ENCODE results near the gene IL3.
"Not testable (repeated sequence)": the region's sequence is repeated elsewhere in the genome, so short reads cannot be mapped to it uniquely, and the experiment has no call there.

The IL3 gene

DNA sequence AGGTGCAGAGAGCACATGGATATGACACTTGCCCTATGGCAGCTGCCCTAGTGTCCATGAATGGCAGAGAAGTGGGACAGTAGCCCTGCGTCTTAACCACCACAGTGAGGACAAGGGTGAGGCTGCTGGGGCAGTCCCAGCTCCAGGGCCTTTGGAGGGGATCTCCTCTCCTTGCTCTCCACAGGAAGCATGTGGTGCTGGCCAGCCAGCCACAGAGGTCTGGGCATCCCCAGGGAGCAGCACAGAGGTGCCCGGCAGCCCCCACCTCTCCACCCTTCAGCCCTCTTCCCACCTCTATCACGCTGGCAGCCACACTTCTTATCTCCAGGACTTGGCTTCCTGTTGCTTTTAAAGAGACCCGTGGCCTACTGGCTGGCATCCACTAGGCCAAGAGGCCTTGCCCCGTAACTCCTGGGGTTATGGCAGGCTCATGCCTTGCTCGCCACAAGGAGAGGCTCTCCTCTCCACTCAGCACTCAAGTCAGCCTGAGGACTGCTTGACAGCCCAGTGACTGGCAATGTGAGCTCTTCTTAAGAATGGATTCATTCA lies 35.0 kb downstream of the IL3 start:
- no peak for DNase-seq

- no peak for DNase-seq
These were observed 36.4 kb downstream of the IL3 start for GRCh38 chr5:132096904-132097303.

DNA sequence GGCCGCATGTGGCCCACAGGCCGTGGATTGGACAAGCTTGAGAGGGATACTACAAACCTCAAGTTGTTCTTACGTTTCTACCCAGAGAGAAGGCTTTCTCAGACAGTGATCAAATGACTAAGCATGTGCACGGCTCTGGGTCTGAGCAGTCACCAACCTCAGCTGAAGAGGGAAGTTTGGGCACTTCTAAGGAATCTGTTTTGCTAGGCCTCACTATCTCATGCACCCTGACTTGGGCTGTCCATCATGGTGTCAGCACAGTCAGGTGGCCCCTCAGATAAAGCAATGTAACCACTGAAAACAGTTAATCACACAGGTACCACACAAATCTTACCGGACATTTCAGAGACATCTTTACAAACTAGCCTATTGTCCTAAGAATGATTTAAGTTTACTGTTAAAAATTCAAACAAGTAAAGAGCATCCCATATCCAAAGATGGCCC lies 37.7 kb downstream of the IL3 start:
- DNase-seq, result no peak

- no peak for DNase-seq
These were observed 38.2 kb downstream of the IL3 start for GRCh38 chr5:132098621-132099020.

DNA sequence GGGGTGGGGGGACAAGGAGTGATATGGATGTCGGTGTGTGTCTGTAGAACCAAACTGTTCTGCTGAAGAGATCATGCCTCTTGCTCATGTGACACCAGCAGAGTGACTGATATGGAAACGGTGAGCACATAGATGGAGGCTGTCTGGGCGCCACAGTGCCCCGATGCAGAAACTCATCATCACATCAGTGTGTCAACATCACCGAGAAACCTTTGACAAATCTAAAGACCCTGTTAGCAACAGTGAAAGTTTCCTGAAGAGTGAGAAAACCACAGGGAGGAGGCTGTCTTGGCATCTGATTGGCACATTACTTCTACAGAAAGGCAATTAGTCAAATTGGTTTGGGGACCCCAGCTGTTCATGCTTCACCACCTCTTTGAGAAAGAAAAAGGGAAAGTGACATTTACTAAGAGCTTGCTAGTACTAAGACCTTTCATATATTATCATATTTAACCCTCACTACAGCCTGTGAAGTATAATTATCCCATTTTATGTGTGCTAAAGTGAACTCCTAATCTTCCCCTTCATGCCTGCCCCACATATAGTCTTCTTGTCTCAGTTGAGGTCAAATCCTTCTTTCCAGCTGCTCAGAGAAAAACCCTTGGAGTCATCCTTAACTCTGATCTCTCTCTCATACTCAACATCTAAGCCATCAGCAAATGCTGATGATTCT lies 38.8 kb downstream of the IL3 start:
- DNase-seq, result no peak

GRCh38 chr5:132099905-132100304 lies 39.5 kb downstream of the IL3 start:
- DNase-seq, result no peak

DNA sequence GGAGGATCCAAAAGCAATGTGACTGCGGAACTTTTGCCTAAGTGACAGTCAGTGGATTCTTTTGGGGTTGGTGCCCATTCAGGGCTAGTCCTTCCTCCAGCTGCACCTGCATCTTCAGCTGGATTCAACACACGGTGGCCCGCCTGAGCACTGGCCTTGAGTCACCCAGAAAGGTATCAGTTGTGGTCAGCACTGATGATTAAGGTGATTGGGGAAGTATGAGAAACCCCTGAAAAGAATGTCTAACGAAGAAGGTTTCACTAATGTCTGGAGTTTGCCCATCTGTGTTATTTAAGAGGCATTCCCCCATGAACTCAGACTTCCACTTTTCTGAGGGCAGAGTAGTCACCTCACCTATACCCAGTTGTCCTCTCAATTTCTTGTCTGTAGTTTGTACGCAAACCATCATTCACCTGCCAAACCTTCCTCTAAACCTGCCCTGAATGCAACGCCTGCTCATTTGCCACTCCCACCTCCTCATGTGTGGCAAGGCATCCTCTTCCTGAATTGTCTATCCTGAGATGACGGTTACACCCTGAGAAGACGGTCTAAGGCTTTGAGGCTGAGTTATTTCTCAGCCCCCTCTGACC lies 40.3 kb downstream of the IL3 start:
- no peak for DNase-seq

GRCh38 chr5:132101385-132101880 lies 41.0 kb downstream of the IL3 start:
- DNase-seq, result no peak

GRCh38 chr5:132102101-132102701 lies 41.7 kb downstream of the IL3 start:
- DNase-seq, result no peak

- no peak for DNase-seq
These were observed 42.5 kb downstream of the IL3 start for GRCh38 chr5:132102944-132103331.

DNA sequence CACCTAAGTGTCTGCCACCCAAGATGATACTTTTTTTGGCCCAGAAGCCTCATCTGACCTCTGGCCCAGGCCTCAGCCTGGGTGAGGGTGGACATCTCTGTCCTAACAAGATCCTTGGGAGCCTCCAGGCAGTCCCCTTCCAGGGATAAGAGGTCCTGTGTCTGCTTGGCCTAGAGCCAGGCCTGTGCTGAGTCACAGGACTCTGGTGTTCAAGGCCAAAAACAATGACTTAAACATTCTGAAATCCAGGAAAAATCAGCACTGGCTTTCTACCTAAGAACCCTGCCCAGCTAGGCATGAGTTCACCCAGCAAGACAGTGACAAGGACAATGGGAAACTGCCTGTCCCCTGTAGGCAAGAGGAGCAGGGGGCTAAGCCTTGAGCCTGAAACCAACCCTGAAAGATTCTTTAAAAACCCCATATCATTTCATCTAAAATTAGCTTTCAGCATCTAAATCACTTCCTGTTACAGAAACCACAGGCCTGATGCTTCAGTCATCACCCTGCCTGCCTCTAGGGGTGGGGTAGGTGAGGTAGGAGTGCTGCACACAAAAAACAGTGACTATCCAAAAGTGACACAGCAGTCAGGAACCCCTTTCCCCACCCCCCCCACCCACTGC lies 43.0 kb downstream of the IL3 start:
- DNase-seq, result no peak

- DNase-seq, result no peak
These were observed 43.5 kb downstream of the IL3 start for GRCh38 chr5:132103969-132104391.

- DNase-seq, result no peak
These were observed 44.1 kb downstream of the IL3 start for GRCh38 chr5:132104556-132104955.

DNA sequence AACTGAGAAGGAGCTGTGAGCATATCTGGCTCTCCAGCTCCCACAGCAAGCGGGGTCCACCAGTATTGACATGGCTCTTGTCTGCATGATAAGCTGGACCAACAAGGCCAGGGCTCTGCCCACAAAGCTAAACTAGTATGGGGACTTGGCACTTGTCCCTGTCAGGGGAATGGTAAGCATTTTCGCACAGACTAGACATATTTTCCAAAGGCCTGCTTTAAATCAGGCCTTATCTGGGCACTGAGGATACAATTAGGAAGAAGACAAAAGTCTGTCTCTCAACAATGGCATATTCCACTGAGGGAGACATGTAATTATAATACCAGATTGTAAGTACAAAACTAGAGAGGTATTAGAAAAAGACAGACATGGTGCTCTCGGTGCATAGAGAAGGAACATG lies 45.2 kb downstream of the IL3 start:
- DNase-seq, result no peak

- not testable (repeated sequence) for DNase-seq
These were observed 48.0 kb downstream of the IL3 start for GRCh38 chr5:132108495-132108894.

DNA sequence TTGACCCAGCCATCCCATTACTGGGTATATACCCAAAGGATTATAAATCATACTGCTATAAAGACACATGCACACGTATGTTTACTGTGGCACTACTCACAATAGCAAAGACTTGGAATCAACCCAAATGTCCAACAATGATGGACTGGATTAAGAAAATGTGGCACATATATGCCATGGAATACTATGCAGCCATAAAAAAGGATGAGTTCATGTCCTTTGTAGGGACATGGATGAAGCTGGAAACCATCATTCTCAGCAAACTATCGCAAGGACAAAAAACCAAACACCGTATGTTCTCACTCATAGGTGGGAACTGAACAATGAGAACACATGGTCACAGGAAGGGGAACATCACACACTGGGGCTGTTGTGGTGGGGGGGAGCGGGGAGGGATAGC lies 48.5 kb downstream of the IL3 start:
- DNase-seq, result not testable (repeated sequence)

GRCh38 chr5:132109494-132110053 lies 49.1 kb downstream of the IL3 start:
- no peak for DNase-seq

DNA sequence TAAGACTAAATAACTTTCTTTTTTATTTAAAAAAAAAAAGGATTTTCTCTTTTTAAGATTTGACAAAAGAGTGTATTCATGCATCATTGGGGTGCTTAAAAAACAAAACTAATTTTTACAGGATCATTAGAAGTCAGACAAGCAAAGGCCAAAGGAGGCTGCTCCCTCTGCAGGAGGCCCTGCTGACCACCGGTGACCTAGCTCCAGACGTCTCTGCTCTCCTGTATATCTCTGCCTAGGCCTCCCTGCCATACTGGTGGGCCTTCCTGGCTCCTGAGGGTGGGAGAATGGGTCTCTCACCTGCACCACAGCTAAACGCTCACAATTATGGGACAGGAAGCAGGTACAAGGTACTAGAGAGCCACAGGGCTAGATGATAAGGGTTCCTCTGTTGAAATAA lies 49.7 kb downstream of the IL3 start:
- DNase-seq, result no peak

DNA sequence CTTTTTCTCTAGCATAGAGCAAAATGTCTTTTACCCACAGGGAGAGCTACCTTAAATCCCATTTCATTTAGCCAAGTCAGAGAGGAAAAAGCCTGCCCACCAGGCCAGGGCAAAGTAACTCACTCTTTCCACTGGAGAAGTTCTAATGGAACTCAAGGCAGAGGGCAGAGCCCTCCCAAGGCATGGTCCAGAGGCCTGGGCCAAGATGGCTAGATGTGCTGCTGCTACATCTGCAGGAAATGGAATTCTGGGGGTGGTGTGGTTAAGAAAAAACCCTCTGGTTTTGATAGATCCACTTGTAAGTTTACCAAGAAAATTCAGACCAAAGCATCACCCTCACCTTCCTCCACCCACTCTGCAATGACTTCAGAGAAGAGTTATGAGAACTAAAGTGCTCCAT lies 50.5 kb downstream of the IL3 start:
- no peak for DNase-seq

DNA sequence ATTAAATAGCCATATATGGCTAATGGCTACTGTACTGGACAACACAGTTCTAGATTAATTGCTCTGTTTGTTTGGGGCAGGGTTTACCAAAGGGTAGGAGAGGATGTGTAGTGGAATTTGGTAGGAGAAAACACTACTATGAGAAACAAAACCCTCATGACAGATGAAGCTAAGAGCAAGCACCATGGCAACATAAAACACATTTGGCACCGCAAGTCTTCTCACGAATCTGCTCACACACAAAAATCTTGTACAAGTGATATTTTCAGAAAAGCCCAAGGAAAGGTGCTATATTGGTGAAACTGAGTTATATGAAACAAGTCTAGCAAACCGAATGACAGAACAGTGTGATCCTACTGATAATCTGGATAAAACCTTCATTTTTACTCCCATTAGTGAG lies 51.7 kb downstream of the IL3 start:
- DNase-seq, result no peak
